Lower lobe of right lung (tissue), 2 donors: ENCODE results near the gene LTBP3. TPM values are rescaled to one million over a fixed set of nuclear protein-coding genes. Genes with fewer than 3 reads are reported as not detected.

Source experiments
- ATAC-seq, 2 donors: fragments of 200-7000 bp; cut with Tn5 transposase; one replicate each; pipeline ENCODE4 v1.9.1; 2020 to 2022; ENCODE audit warnings: mild to moderate bottlenecking in 2 of 2, moderate library complexity in 2 of 2
- DNase-seq: peaks from one replicate; pipeline ENCODE4 v3.0.0-alpha.2; 2020
- H3K27ac ChIP-seq: fragments of 200-600 bp; one replicate; pipeline ENCODE4 v1.8.0; 2022
- H3K27me3 ChIP-seq: fragments of 200-600 bp; one replicate; pipeline ENCODE4 v1.8.0; 2022; ENCODE audit warnings: low read depth
- H3K36me3 ChIP-seq: fragments of 200-600 bp; one replicate; pipeline ENCODE4 v1.8.0; 2022; ENCODE audit warnings: mild to moderate bottlenecking
- H3K4me1 ChIP-seq: fragments of 200-600 bp; one replicate; pipeline ENCODE4 v1.8.0; 2022
- H3K4me3 ChIP-seq: fragments of 200-600 bp; one replicate; pipeline ENCODE4 v1.8.0; 2022; ENCODE audit warnings: mild to moderate bottlenecking
- H3K9me3 ChIP-seq: fragments of 200-600 bp; one replicate; pipeline ENCODE4 v1.8.0; 2022
- CTCF ChIP-seq: fragments of 200-600 bp; IDR thresholded peaks from one replicate; pipeline ENCODE4 v1.8.0; 2022; ENCODE audit warnings: antibody characterized with exemption, mild to moderate bottlenecking
- intact Hi-C: fragments of 100-400 bp; cut with DNase I; formaldehyde crosslinking; loops from one replicate; pipeline ENCODE4 v1.11.0; 2022
- total RNA-seq: library from RNA; stranded (reverse); fragmentation: NEBNext Ultra II Directional; extraction: Animal tissue kit (Norgen Biotek cat#: 25700); gene quantifications from one replicate; pipeline ENCODE4 v1.2.1, GENCODE V29; 2021
- donor health status: DM: no; HTN: yes; CAD: no; lungs with severe emphysema.

LTBP3 gene
- total RNA-seq, 1 donor from 2014 or later = 98.7 TPM

- Histone ChIP-seq H3K4me3 (peak overlapping the region; percentile 21), H3K4me1 (peaks cover 34% of the 10 kb centered on the region), H3K27ac (peak overlapping the region; percentile 74), H3K36me3 (peaks cover 62% of the 10 kb centered on the region), H3K9me3 (no peaks in the 10 kb centered on the region), H3K27me3 (no peaks in the 10 kb centered on the region)
- TF ChIP-seq CTCF = peak; percentile 63
- intact Hi-C loops = no loop called here
- ATAC-seq = peak; percentile 70 to 74
- DNase-seq = peak; percentile 79
These were observed 30.3 kb upstream of the LTBP3 start for GRCh38 chr11:65588199-65589054.

- no peaks in the 10 kb centered on the region for H3K27me3 ChIP-seq
- peaks cover 64% of the 10 kb centered on the region for H3K36me3 ChIP-seq
- H3K9me3 ChIP-seq = no peaks in the 10 kb centered on the region
- peaks cover 34% of the 10 kb centered on the region for H3K4me1 ChIP-seq
- intact Hi-C loops = no loop called here
- peak overlapping the region; percentile 19 for H3K4me3 ChIP-seq
- DNase-seq (no peak), ATAC-seq (no peak)
- peak overlapping the region; percentile 41 for H3K27ac ChIP-seq
- TF ChIP-seq CTCF = no peak
These were observed 28.5 kb upstream of the LTBP3 start for GRCh38 chr11:65586676-65587075.

GRCh38 chr11:65586247-65586630 is 28.1 kb upstream of the LTBP3 start:
- peaks cover 34% of the 10 kb centered on the region for H3K4me1 ChIP-seq
- ATAC-seq (no peak), DNase-seq (no peak)
- TF ChIP-seq CTCF = no peak
- H3K9me3 ChIP-seq = no peaks in the 10 kb centered on the region
- intact Hi-C loops = no loop called here
- H3K4me3 ChIP-seq = peak overlapping the region; percentile 19
- H3K36me3 ChIP-seq = peaks cover 64% of the 10 kb centered on the region
- H3K27ac ChIP-seq = no peak overlapping the region
- no peaks in the 10 kb centered on the region for H3K27me3 ChIP-seq

- Histone ChIP-seq H3K36me3 (peaks cover 64% of the 10 kb centered on the region), H3K27ac (no peak overlapping the region), H3K4me1 (peaks cover 34% of the 10 kb centered on the region), H3K4me3 (no peak overlapping the region), H3K9me3 (no peaks in the 10 kb centered on the region), H3K27me3 (no peaks in the 10 kb centered on the region)
- ATAC-seq (no peak), DNase-seq (no peak)
- intact Hi-C loops = no loop called here
- TF ChIP-seq CTCF = no peak
These were observed 27.5 kb upstream of the LTBP3 start for GRCh38 chr11:65585396-65586246.

GRCh38 chr11:65584723-65585171 is 26.6 kb upstream of the LTBP3 start:
- no peak for TF ChIP-seq CTCF
- intact Hi-C loops = no loop called here
- DNase-seq = no peak
- H3K9me3 ChIP-seq = no peaks in the 10 kb centered on the region
- peaks cover 64% of the 10 kb centered on the region for H3K36me3 ChIP-seq
- no peaks in the 10 kb centered on the region for H3K27me3 ChIP-seq
- peaks cover 34% of the 10 kb centered on the region for H3K4me1 ChIP-seq
- H3K4me3 ChIP-seq = no peak overlapping the region
- no peak for ATAC-seq
- no peak overlapping the region for H3K27ac ChIP-seq
